H1 (cell line): ENCODE results near the gene INVS. TPM values are rescaled to one million over a fixed set of nuclear protein-coding genes. Genes with fewer than 3 reads are reported as not detected.

Experiments used
- CHD1 ChIP-seq: IDR thresholded peaks from 2 replicates; pipeline ENCODE4 v1.6.1; 2012; ENCODE audit warnings: low read depth, low read length, improper control_type of control experiment
- SAP30 ChIP-seq: fragments of 300-600 bp; sonication (generic); IDR thresholded peaks from 2 replicates; pipeline ENCODE4 v1.7.1; 2012; ENCODE audit warnings: low read length, moderate library complexity, mild to moderate bottlenecking, inconsistent platforms; ENCODE audit not compliant: insufficient read depth, insufficient replicate concordance
- TAF7 ChIP-seq: optimal IDR thresholded peaks from 2 replicates; pipeline ENCODE3; 2011; ENCODE audit warnings: low read depth, mild to moderate bottlenecking, inconsistent platforms, low read length, moderate library complexity, borderline replicate concordance
- polyA plus RNA-seq, 7 experiments: library from polyadenylated mRNA; depleted of rRNA in 3 of 7; stranded (reverse) in 5 of 7; unstranded in 2 of 7; fragments of >200 nt in 5 of 7; fragments of 200-250 nt in 2 of 7; gene quantifications; 1 replicate in 5 of 7; 2 replicates in 1 of 7; 4 replicates in 1 of 7; pipeline versions ENCODE4 v1.2.1 to v1.2.3, GENCODE V29; 2011 to 2013; ENCODE audit warnings: missing spikeins in 2 of 7, mixed read lengths in 2 of 7
- total RNA-seq: library from RNA; stranded (reverse); fragmentation: NEBNext Ultra II Directional; extraction: Animal tissue kit (Norgen Biotek cat#: 25700); gene quantifications from 2 replicates; pipeline ENCODE4 v1.2.1, GENCODE V29; 2021

The INVS gene
- total and polyA plus RNA-seq, 2 of the 8 experiments (the other 6 are each of a cell fraction or from before 2014, with no cell fraction given), result 4.1 to 6.9 TPM

DNA sequence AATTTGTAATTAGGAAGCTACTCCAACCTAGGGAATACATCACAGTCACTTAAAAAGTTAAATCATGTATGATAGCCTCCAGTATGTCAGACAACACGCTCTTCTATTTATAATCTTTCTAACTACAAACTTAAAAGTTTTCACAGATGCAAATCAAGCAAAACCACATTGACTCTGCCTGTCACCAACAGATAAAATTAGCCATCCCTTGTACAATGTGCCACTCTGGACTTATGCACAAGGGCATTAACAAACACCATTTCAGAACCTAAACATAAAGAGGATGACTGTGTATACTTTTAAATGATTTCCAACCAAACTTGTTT is 15.0 kb upstream of the INVS start (continued):
- TF ChIP-seq CHD1 (no peak), SAP30 (no peak), TAF7 (no peak)
